ENCODE results near the gene SSBP1.

SSBP1 gene

GRCh38 chr7:141717450-141717849, 20.7 kb upstream of the SSBP1 start:
- no peak overlapping the region for H3K4me2 ChIP-seq (ENCODE audit: low read depth, low read length, poor library complexity, severe bottlenecking)
- no peak overlapping the region for H3K4me3 ChIP-seq (ENCODE audit: low read length, poor library complexity, severe bottlenecking)
- no peak overlapping the region for H2AFZ ChIP-seq (ENCODE audit: low read length)
- no peaks in the 10 kb centered on the region for H3K36me3 ChIP-seq (ENCODE audit: insufficient read depth, low read length)
- TF ChIP-seq CTCF (conservative IDR thresholded peaks at IDR 0.05; ENCODE audit: low read length) (no peak), EZH2phosphoT487 (IDR thresholded peaks at IDR 0.05; ENCODE audit: borderline replicate concordance) (no peak)
- no peaks in the 10 kb centered on the region for H3K9me2 ChIP-seq (replicated peaks; ENCODE audit: low read depth, low read length)
- no peak overlapping the region for H3K9ac ChIP-seq (ENCODE audit: low read depth, low read length, poor library complexity, severe bottlenecking)
- H3K27me3 ChIP-seq (ENCODE audit: insufficient read depth, low read length, poor library complexity, severe bottlenecking): no peaks in the 10 kb centered on the region
- no peaks in the 10 kb centered on the region for H3K79me2 ChIP-seq (ENCODE audit: insufficient read depth, low read length)
- H3F3A ChIP-seq (ENCODE audit: low read depth): no peaks in the 10 kb centered on the region
- no peaks in the 10 kb centered on the region for H3K9me3 ChIP-seq (ENCODE audit: insufficient read depth, low read depth, low read length)
- H4K20me1 ChIP-seq (ENCODE audit: insufficient read depth, low read length, poor library complexity, severe bottlenecking): no peaks in the 10 kb centered on the region
- no peaks in the 10 kb centered on the region for H3K4me1 ChIP-seq (ENCODE audit: insufficient read depth, low read length, poor library complexity, severe bottlenecking)

DNA sequence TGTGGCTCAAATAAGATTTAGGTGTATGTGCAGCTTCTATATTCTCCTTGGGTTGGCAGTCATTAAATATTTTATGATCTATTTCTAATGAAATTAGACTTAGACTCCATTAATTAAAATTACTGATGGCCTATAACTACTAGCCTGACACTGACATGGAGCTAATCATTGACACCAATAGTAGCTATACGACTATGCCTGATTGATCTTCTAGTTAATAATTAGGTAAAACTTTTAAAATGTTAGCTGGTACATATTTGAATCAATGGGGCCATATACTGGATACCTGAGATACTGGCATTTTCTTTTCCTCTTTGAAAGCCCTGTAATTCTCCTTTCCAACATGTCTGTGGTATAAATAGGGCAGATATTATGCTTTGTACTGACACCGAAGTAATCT, 15.6 kb upstream of the SSBP1 start:
- no peak overlapping the region for H3K4me2 ChIP-seq (ENCODE audit: low read depth, low read length, poor library complexity, severe bottlenecking)
- H4K20me1 ChIP-seq (ENCODE audit: insufficient read depth, low read length, poor library complexity, severe bottlenecking): no peaks in the 10 kb centered on the region
- no peaks in the 10 kb centered on the region for H3K4me1 ChIP-seq (ENCODE audit: insufficient read depth, low read length, poor library complexity, severe bottlenecking)
- H3K9me3 ChIP-seq (ENCODE audit: insufficient read depth, low read depth, low read length): no peaks in the 10 kb centered on the region
- no peaks in the 10 kb centered on the region for H3F3A ChIP-seq (ENCODE audit: low read depth)
- TF ChIP-seq CTCF (conservative IDR thresholded peaks at IDR 0.05; ENCODE audit: low read length) (no peak), EZH2phosphoT487 (IDR thresholded peaks at IDR 0.05; ENCODE audit: borderline replicate concordance) (no peak)
- H2AFZ ChIP-seq (ENCODE audit: low read length): no peak overlapping the region
- no peak overlapping the region for H3K4me3 ChIP-seq (ENCODE audit: low read length, poor library complexity, severe bottlenecking)
- no peaks in the 10 kb centered on the region for H3K27me3 ChIP-seq (ENCODE audit: insufficient read depth, low read length, poor library complexity, severe bottlenecking)
- no peaks in the 10 kb centered on the region for H3K9me2 ChIP-seq (replicated peaks; ENCODE audit: low read depth, low read length)
- no peaks in the 10 kb centered on the region for H3K36me3 ChIP-seq (ENCODE audit: insufficient read depth, low read length)
- no peaks in the 10 kb centered on the region for H3K79me2 ChIP-seq (ENCODE audit: insufficient read depth, low read length)
- no peak overlapping the region for H3K9ac ChIP-seq (ENCODE audit: low read depth, low read length, poor library complexity, severe bottlenecking)

DNA sequence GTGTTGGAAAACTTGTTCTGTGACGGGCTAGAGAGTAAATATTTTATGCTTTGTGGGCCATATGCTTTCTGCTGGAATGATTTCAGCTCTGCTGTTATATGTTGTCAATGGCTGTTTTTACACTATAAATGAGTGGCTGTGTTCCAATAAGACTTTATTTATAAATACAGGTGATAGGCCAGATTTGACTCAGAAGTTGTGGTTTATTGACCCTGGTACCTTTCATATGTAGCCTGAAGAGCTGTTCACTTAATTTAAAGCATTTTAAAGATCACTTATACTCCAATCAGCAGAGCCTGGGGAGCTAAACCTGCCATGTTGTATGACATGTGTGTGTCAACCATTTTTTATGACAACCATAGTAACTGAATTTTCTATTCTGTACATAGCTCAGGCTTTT, 9.1 kb upstream of the SSBP1 start:
- Histone ChIP-seq H3K36me3 (ENCODE audit: insufficient read depth, low read length) (no peaks in the 10 kb centered on the region), H3K9ac (ENCODE audit: low read depth, low read length, poor library complexity, severe bottlenecking) (no peak overlapping the region), H3K79me2 (ENCODE audit: insufficient read depth, low read length) (no peaks in the 10 kb centered on the region)

More for the DNA sequence above, 9.1 kb upstream of the SSBP1 start:
- Histone ChIP-seq H4K20me1 (ENCODE audit: insufficient read depth, low read length, poor library complexity, severe bottlenecking) (no peaks in the 10 kb centered on the region), H3K27me3 (ENCODE audit: insufficient read depth, low read length, poor library complexity, severe bottlenecking) (no peaks in the 10 kb centered on the region), H3K9me3 (ENCODE audit: insufficient read depth, low read depth, low read length) (no peaks in the 10 kb centered on the region), H3K4me1 (ENCODE audit: insufficient read depth, low read length, poor library complexity, severe bottlenecking) (no peaks in the 10 kb centered on the region), H3K4me2 (ENCODE audit: low read depth, low read length, poor library complexity, severe bottlenecking) (no peak overlapping the region), H3F3A (ENCODE audit: low read depth) (no peaks in the 10 kb centered on the region), H3K4me3 (ENCODE audit: low read length, poor library complexity, severe bottlenecking) (no peak overlapping the region), H2AFZ (ENCODE audit: low read length) (no peak overlapping the region), H3K9me2 (replicated peaks; ENCODE audit: low read depth, low read length) (no peaks in the 10 kb centered on the region)
- no peak for TF ChIP-seq CTCF (conservative IDR thresholded peaks at IDR 0.05; ENCODE audit: low read length)
- no peak for TF ChIP-seq EZH2phosphoT487 (IDR thresholded peaks at IDR 0.05; ENCODE audit: borderline replicate concordance)
